GM12874 (cell line): ENCODE results near the gene DAB1.

ENCODE experiments used
- TF ChIP-seq, protein P1 (sequence below): IDR thresholded peaks from 2 replicates; pipeline ENCODE4 v1.5.1; 2011; ENCODE audit warnings: low read depth, mild to moderate bottlenecking, control low read depth, low read length, moderate library complexity; ENCODE audit not compliant: insufficient read depth

The DAB1 gene

DNA sequence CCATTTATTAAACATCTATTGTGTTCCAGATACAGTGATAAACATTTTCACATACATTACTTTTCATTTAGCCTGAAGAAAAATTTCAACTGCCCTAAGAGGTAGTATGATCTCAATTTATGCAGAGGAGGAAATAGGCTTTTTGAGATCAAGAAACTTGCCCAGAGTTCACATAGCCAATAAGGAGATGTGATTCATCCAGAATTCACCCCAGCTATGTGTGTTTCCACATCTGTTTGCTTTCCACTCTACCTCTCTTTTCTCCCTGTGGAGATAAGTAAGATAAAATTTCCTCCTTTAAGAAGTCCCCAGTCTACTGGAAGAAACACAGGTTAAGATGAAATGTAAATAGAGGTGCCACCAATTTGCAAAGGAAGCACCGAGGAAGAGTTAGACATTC lies 258.3 kb downstream of the DAB1 start:
- TF ChIP-seq, protein P1, sequence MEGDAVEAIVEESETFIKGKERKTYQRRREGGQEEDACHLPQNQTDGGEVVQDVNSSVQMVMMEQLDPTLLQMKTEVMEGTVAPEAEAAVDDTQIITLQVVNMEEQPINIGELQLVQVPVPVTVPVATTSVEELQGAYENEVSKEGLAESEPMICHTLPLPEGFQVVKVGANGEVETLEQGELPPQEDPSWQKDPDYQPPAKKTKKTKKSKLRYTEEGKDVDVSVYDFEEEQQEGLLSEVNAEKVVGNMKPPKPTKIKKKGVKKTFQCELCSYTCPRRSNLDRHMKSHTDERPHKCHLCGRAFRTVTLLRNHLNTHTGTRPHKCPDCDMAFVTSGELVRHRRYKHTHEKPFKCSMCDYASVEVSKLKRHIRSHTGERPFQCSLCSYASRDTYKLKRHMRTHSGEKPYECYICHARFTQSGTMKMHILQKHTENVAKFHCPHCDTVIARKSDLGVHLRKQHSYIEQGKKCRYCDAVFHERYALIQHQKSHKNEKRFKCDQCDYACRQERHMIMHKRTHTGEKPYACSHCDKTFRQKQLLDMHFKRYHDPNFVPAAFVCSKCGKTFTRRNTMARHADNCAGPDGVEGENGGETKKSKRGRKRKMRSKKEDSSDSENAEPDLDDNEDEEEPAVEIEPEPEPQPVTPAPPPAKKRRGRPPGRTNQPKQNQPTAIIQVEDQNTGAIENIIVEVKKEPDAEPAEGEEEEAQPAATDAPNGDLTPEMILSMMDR, result no peak

DNA sequence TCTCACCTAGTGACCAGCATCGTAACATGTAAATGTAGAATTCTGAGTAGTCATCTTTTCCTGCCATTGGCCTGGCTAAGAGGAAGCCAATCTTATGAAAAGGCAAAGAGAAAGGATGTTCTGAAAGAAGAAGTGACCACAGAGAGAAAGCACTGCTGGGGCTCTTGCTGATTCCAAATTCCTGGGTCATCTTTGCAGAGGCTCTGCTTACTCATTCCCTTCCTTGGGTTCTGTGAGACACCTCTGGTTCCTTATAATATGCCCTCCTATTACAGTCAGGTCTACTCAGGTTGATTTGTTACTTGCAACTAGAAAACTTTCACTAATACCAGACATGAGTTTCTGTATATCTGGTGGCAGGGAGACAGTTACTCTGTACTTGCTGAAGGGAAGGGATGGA lies 259.3 kb downstream of the DAB1 start:
- TF ChIP-seq, protein P1, result no peak

DNA sequence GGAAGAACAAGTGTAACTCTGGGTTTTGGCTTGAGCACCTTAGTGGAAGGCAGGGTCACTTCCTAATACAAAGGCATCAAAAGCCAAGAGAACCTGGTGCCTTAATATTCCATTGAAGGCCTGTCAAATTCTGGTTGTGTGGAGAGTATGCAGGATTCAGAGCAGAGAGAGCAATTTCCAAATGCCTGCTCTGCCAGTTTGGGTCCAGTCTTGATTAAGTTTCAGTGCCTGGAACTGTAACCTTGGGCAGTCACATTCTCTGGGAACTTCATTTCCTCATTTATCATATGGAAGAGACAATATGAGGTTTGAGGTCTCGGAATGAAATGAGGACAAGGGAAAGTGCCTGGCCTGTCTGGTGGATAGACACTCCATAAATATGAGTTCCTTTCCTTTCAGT lies 260.1 kb downstream of the DAB1 start:
- TF ChIP-seq, protein P1, result no peak

DNA sequence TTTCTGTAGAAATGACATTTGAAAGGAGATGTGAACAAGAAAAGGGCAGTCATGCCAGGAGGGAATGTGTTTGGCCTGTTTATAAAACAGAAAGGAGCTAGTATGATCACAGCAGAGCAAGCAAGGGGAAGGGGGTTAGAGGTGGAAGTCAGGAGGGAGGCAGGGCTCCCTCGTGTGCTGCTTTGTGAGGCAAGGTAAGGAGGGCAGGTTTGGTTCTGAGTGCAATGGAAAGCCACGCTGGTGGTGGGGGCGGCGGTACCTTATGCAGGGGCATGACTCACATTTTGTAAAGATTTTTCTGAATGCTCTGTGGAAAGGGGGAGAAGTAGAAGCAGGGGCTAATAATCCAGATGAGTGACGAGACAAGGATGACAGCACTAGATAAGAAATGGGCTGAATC lies 260.5 kb downstream of the DAB1 start:
- TF ChIP-seq, protein P1, result no peak

DNA sequence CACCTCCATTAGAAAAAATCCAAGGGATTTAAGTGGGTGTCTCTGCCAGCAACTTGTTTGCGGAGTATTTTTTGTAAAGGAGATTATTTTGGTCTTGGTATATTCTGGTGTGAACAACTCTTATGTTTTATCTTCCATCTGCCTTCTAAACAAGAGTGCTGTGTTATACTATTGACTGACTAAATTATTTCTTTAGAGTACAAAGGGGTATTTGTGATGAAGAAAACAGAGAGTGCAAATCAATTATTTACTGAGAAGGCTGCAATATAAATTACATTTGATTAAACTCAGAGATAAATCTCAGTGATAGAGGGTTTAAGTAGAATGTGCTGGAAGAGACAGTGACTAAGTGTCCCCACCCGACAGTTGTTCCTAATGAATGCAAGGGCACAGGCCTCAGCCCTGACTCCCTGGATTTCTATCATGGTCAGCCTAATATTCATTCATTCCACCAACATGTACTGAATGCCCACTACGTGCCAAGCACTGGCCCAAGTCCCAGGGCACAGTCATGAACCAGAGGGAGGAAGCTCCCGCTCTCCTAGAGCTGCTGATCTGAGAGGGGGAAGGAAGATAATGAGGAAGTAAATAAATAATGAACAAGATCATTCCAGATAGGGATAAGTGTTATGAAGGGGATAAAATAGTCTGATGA lies 261.1 kb downstream of the DAB1 start:
- TF ChIP-seq, protein P1, result no peak

DNA sequence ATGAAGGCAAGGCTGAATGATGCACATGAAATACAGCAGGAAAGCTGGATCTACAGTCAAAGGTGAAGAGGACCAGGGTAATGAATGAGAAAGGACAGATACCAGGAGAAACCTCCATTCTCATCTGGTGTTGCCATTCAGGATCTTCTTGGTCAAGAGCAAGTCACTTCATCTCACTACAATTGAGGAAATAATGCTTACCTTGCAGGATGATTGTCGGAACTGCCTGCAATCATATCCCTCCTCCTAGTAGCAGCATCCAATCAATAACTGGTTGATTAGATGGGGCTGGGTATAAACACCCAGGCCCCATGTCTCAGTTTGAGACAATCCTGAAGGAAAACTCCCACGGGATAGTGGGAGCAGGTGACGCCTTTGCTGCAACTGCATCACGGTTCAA lies 263.3 kb downstream of the DAB1 start:
- TF ChIP-seq, protein P1, result no peak

DNA sequence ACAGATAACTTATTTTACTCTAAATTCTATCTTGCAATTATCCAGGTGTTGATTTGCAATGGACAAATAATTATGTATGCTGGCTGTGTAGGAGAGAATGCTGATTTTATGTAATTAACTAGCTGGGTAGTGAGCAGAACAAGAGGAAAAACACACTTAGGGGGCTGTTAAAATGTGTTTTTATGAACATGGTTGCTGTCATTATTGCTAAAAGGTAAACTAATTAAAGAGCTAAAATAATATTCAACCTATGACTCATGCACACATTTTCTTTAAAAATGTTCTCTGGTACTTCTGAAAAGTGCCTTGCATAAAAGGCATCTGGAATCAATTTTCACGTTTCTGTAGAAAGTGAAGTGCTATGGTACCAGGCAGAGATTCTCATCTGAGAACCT lies 265.3 kb downstream of the DAB1 start:
- TF ChIP-seq, protein P1, result no peak
